T47D (cell line): ENCODE data around the gene SYT5.
"Not testable (repeated sequence)": the region's sequence is repeated elsewhere in the genome, so short reads cannot be mapped to it uniquely, and the experiment has no call there.

ENCODE experiments used
- DNase-seq, 2 experiments: peaks; one replicate each; pipeline versions ENCODE4 v3.0.0 to v3.0.0-alpha.2; 2011 to 2012; ENCODE audit warnings: low read depth in 1 of 2, low spot score in 1 of 2
- JUND ChIP-seq: IDR thresholded peaks from 2 replicates; pipeline ENCODE4 v1.6.1; 2012; ENCODE audit warnings: low read depth
- in situ Hi-C: cut with HindIII; loops from 2 replicates; pipeline ENCODE4 v1.10.0; 2016; ENCODE audit warnings: low sequenced_read_pairs, low pct_unique_long_range_greater_than_20kb

The SYT5 gene

DNA sequence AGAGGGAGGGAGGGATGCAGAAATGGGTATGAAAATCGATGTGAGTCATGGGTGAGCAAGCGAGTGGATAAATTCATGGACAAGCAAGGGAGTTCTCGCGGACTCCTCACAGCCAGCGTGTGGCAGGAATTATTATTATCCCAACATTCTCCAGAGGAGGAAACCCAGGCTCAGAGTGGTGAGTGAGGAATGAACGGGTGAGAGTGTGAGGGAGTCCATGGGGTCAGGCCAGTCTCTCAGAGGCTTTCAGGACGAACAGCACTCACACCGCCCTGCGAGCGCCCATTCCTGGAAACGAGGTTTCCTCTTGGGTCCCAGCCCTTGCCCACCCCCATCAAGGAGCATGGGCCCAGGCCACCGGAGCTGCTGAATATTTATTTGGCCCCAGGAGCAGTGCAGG, 7.3 kb downstream of the SYT5 start:
- in situ Hi-C loops = no loop called here
- DNase-seq = no peak
- TF ChIP-seq JUND = no peak

DNA sequence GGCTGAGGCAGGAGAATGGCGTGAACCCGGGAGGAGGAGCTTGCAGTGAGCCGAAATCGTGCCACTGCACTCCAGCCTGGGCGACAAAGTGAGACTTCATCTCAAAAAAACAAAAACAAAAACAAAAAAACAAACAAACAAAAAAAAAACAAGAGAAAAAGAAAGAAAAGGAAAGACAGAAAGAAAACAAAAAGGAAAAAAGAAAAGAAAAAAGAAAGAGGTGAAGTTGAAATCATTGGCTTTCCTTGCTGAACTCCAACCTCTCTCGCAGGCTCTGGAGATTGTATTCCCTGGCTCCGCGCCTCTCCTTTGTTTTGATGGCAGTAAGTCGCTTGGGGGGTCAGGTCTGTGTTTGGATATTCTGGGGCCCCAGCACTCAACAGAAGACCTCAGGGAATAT, 7.8 kb downstream of the SYT5 start:
- DNase-seq, in situ Hi-C loops: not testable (repeated sequence)

DNA sequence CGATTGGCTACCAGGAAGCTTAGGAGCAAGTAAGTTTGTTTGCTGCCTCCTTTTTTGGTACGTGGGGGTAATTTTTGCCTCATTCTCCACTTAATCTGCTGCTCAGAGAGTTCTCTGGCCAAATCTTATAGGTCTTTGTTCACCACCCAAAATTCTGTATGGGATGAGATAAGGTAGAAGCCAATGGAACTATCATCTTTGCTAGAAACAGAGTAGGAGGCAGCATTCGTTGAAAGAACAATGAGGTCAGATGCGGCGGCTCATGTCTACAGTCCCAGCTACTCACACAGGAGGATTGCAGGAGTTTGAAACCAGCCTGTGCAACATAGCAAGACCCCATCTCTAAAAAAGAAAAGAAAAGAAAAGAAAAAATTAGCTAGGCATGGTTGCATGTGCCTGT, 8.6 kb downstream of the SYT5 start:
- in situ Hi-C loops = no loop called here
- TF ChIP-seq JUND = no peak
- DNase-seq = no peak

DNA sequence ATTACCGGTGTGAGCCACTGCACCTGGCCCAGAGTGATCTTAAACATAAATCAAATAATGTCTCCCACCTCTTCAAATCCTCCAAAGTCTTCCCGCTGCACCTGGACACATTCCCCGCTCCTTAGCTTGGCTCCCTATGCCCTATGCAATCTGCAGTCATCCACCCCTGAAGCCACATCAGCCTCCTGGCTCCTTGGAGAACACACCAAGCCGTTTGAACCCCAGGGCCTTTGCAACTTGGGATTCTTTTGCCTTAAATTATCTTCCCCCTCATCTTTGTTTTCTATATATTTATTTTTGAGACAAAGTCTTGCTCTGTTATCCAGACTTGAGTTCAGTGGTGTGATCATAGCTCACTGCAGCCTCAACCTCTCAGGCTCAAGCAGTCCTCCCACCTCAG, 11.0 kb downstream of the SYT5 start:
- no peak for TF ChIP-seq JUND
- no peak for DNase-seq
- in situ Hi-C loops = no loop called here

- in situ Hi-C loops = no loop called here
- TF ChIP-seq JUND = no peak
- DNase-seq = peak; percentile 98
Observed at GRCh38 chr19:55166530-55167268, 13.4 kb downstream of the SYT5 start, which contains the start of gene DNAAF3. DNAAF3 (minus strand) TSS chr19:55166613; CDS start chr19:55166413, 200 bp downstream.

DNA sequence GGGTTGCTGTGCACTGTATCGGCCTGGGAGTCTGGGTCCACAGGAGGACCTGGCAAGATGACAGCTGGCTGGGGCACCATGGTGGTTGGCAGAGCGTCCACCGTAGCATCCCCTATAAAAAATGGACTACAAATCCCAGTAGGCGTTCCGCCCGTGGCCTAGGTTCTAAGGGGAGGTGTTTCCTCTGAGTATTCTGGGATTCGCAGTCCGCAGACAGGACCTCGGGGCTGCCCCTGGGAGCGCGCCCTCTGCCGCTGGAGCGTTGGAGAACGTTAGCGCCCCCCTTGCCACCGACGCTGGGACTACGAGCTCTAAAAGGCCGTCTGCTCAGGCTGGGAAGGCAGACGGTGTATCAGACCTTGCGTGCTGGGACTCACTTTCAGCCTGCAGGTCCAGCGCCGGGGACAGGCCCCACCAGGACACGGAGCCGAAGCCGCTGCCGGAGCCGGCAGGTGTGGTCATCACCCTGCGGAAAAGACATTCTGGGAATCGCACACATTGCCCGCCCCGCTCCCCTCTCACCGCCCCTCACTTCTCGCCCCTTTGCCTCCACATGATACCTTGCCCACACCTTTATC, 14.0 kb downstream of the SYT5 start:
- TF ChIP-seq JUND = no peak
- peak; percentile 65 to 91 for DNase-seq
- in situ Hi-C loops = no loop called here

DNA sequence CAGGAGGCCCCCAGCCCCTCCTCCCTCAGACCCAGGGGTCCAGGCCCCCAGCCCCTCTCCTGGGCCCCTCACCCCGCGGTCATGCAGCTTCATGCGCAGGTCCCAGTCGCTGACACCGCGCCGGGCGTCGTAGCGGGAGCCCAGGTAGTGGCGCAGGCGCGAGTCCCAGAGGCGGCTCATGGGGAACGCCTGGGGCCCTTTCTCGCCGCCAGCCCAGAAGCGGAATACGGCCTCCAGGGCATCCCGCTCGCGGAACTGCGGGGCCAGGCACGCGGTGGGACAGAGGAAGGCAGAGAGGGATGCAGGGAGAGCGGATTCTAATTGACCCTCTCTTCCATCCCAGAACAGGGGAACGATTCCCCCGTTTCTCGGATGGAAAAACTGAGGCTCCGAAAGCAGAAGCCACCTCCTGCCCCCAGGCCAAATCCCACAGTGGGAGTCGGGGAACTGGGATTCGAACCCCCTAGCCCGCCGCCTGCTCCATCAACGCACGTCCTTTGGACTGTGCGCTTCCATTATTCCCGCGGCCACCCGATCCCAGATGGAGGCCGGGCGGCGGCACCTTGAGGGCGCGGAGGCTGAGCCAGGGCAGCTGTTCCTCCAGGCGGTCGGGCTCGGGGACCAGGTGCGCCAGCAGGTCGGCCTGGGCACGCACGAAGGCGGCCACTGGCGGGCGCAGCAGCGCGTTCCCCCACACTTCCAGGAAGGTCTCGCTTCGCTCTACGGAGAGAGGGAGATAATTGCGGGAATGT, 18.3 kb downstream of the SYT5 start:
- DNase-seq = no peak
- in situ Hi-C loops = no loop called here
- TF ChIP-seq JUND = no peak

DNA sequence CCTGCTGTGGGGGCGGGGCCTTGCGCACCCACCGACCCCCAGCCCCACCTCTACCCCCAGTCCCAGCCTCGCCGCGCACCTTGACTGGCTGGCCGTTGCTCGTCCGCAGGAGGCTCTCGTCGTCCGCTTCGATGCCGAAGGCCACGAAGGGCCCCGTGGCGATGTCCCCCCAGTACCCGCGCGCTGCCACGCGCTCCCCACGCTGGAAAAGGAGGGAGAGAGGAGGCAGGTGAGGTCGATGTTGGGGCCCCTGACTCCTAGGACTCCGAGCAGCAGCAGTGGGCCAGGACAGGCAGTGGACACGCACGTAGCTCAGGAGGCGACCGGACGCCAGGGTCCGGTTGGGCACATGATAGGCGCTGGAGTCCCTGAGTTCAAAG, 19.1 kb downstream of the SYT5 start:
- no peak for DNase-seq
- in situ Hi-C loops = no loop called here
- no peak for TF ChIP-seq JUND

GRCh38 chr19:55160128-55160985, 19.7 kb downstream of the SYT5 start:
- in situ Hi-C loops = no loop called here
- no peak for TF ChIP-seq JUND
- DNase-seq = peak; percentile 93 to 97

DNA sequence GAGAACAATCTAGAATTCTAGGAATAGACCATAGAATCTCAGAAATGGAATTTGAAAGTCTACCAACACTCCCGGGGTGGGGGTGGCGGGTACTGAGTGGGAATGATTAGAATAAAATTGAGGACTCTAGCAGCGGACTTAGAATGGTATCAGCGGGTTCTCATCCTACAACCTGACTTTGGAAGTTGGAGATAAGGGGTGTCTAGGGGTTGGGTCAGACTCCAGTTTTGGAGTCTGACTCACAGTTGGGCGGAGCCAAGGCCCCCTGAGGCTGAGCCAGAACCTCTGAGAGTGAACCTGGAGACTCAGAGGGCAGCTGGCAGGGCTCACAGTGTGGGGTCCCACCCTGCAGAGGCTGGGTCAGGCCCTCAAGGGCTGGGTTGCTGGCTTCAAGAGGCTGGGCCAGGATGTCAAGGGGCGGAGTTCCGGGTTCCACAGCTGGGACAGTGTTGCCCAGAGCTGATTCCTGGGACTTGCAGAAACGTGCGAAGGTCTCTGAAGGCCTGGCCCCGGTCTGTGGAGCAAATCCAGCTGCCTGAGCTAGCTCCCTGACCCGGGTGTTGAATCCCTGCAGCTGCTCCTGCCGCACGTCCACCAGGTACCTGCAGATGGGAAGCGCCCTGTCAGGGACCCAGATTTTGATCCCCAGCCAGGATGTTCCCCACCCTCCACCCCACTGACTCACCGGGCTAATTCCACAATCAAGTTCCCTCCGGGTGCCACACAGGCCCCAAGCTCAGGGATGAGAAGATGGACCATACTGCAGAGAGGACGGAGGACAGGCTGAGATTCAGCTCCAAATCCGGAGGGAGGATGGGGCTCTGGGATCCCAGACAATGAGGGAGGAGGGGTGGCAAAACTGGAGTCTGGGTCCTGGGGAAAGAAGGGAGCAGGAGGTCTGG, 21.0 kb downstream of the SYT5 start:
- in situ Hi-C loops = no loop called here
- DNase-seq = no peak
- no peak for TF ChIP-seq JUND

DNA sequence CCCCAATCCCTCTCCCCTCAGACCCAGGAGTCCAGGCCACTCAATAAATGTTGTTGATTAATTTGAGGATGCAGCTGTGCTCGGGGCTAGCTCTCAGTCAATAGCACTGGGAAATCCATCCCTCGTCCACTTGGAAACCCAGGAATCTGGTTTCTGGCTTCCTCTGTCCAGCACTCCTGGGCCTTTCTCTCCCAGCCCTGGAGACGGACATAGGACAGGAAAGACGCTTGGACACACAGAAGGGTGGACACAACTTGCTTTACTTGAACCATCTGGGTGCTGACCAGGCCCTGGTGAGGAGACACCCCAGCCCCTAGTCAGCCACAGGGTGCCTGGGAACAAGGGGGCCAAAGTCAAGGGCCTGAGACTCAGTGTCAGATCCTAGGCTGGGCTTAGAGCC, 21.7 kb downstream of the SYT5 start:
- no peak for DNase-seq
- in situ Hi-C loops = no loop called here
- no peak for TF ChIP-seq JUND
